Measurements from ENCODE around the gene FRS2.

The FRS2 gene

GRCh38 chr12:69497308-69498026, 27.3 kb downstream of the FRS2 start:
- no peak for TF ChIP-seq CTCF (conservative IDR thresholded peaks at IDR 0.05; ENCODE audit: low read depth, low read length)
- H3K4me3 ChIP-seq (ENCODE audit: low read depth, low read length), result no peak overlapping the region
- peak; percentile 74 for DNase-seq (ENCODE audit: low read depth)

DNA sequence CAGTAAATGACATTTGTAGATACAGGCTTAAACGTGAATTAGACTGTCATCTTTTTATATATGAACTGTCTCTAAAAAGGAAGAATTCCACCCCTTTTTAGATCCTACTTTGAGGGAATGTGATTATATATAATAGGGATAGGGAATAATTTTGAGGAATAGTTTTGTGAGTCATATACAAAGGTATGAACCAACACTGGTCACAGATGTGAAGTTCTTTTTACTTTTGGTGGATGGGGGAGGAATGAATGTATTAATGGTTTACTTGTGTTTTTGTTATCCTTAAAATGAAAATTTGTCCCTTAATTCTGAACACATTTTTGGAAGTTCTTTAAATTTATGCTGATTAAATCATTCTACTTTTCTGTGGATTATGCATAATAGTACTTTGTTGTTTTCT, 30.4 kb downstream of the FRS2 start:
- H3K4me3 ChIP-seq (ENCODE audit: low read depth, low read length), result no peak overlapping the region
- no peak for TF ChIP-seq CTCF (conservative IDR thresholded peaks at IDR 0.05; ENCODE audit: low read depth, low read length)
- DNase-seq (ENCODE audit: low read depth), result no peak

DNA sequence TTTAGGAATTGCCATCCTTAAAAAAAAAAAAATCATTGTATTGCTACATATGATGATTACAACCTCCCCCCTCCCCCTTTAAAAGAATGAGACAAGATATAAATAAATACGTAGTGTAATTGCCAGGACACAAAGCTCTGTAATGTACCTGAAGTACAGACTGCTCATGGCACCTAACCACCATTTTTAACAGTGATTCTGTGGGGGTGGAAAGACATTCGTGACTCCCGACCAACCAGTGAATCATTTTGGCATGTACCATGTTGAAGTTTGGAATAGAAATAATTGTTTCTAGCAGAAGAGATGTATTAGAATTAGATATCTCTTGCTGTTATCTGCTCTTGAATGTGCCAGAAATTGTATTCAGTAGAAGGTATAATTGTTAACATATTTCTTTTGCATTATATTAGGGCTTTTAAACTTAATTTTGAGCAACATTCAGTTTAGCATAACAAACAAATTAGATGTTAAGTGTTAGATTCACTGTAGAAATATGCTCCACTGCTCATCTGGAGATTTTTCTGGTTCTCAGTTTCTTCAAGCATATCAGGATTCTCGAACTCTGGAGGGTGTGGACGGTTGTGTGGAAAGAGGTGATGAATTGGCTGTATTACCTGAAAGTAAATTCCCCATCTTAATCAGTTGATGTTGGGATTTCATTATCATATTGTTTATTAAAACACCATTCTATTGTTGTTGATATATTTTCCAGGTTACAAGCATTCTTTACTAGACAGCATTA, 31.1 kb downstream of the FRS2 start:
- no peak for DNase-seq (ENCODE audit: low read depth)
- TF ChIP-seq CTCF (conservative IDR thresholded peaks at IDR 0.05; ENCODE audit: low read depth, low read length), result no peak
- H3K4me3 ChIP-seq (ENCODE audit: low read depth, low read length), result no peak overlapping the region

- no peak for TF ChIP-seq CTCF (conservative IDR thresholded peaks at IDR 0.05; ENCODE audit: low read depth, low read length)
- no peak overlapping the region for H3K4me3 ChIP-seq (ENCODE audit: low read depth, low read length)
- DNase-seq (ENCODE audit: low read depth), result peak; percentile 52
Observed at GRCh38 chr12:69502345-69503081, 32.3 kb downstream of the FRS2 start.

- no peak overlapping the region for H3K4me3 ChIP-seq (ENCODE audit: low read depth, low read length)
- TF ChIP-seq CTCF (conservative IDR thresholded peaks at IDR 0.05; ENCODE audit: low read depth, low read length), result no peak
- no peak for DNase-seq (ENCODE audit: low read depth)
Observed at GRCh38 chr12:69508091-69508490, 37.9 kb downstream of the FRS2 start.

DNA sequence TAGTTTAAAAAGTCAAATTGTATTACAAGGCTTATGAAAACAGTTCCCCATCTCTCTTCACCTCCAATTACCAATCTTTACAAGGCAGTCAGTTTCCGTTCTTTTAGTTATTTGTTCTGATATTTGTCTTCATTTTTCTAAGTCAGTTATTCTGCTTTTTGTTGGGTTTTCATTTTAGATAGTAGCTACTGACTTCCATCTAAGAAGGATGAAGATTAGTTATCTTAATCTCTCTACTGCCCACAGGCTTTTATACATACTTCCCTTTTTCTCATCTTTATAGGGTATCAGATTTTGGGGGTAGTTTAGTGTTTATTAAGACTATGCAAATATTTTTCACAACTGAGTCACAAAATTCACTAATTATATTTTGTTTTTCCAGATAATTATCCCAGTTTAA, 38.4 kb downstream of the FRS2 start:
- no peak for TF ChIP-seq CTCF (conservative IDR thresholded peaks at IDR 0.05; ENCODE audit: low read depth, low read length)
- DNase-seq (ENCODE audit: low read depth), result no peak
- H3K4me3 ChIP-seq (ENCODE audit: low read depth, low read length), result no peak overlapping the region
